HG03060 (cell line): ENCODE measurements around the gene HK2.

Source experiments
- ATAC-seq: cut with Tn5 transposase; IDR thresholded peaks from one replicate; pipeline ENCODE4 v1.9.1; 2021; ENCODE audit warnings: low read depth, moderate number of reproducible peaks; ENCODE audit not compliant: unreplicated experiment

Gene HK2

DNA sequence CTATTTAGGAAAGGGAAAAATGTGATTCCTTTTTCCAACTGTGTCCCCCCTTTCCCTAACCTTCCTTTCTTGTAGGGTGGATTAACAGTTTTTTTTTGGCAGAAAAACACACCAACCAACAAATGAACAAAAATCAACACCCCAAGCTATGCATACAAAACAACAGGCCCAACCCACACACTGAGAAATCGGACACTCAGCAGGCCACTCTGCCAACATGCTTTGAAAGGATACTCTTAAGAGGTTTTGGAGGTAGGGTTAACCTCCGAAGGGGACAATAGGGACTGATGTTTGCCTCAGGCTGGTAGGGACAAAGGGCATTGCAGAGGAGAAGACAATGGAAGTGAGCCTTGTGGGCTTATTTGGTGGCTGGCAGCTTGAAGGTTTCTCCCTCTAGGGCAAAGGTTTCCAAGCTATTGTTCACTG is 91.4 kb downstream of the HK2 start:
- ATAC-seq = no peak

GRCh38 chr2:74927621-74928020 is 93.7 kb downstream of the HK2 start:
- no peak for ATAC-seq

DNA sequence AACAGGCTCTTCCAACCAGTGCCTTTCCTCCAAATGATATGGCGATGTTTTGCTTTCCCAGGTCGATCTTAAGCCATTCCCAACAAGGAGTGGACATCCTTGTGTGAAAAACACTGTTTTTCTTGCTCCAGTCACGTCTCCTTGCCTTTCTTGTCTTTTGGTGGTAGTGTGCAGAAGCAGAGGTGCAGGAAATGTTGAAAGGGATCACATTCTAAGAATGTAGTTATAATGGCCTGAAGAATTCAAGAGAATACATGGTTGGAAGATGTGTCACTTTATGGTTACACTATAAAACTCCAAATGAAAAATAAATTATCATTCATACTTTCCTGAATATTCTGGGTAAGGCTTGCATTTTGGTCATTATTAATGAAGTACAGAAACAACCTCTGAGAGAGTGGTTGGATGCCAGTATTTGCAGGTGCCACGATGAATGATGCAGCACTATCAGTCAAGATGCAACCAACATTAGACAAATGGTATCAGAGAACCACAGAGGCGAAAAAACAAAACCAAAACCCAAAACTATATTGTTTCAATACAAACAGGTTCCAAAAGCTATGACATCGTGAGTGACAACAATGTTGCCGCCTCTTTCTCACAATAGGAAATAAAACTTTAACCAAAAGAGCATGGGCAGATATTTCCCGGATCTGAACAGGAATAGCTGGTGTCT is 97.0 kb downstream of the HK2 start:
- ATAC-seq = no peak

DNA sequence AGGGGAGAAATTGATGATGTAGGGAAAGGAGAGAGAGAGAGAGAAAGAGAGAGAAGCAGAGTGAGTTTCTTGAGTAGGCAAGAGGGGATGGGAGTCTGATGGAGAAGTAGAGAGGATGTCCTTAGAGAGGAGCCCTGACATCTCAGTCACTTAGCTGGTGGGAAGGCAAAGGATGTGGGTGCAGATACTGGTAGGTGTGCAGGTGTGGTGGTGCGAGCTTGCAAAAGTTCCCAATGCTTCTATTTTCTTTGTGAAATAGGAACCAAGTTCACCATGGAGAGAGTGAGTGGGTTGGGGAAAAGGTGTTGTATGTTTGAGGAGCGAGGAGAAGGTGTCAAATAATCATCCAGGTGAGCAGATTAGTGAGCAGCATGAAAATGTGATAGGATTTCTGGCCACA is 98.0 kb downstream of the HK2 start:
- no peak for ATAC-seq

DNA sequence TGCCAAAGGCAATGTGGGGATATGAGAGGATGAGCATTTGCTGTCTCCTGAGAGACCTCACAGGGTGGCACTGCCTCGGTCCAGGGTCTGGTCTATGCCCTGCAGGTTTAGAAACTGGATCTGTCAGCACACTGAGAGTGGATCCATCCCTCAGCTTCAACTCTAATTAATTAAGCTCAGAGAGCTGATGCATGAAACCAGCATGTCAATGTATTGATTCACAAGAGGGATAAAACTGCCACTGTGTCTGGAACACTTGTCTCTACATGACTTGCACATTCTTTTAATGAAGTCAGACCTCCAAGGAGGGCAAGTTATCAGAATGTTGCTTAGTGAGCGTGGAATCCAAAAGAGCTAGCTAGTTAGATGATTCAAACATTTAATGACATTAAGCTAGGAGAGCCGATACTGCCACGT is 102.1 kb downstream of the HK2 start:
- ATAC-seq = no peak

DNA sequence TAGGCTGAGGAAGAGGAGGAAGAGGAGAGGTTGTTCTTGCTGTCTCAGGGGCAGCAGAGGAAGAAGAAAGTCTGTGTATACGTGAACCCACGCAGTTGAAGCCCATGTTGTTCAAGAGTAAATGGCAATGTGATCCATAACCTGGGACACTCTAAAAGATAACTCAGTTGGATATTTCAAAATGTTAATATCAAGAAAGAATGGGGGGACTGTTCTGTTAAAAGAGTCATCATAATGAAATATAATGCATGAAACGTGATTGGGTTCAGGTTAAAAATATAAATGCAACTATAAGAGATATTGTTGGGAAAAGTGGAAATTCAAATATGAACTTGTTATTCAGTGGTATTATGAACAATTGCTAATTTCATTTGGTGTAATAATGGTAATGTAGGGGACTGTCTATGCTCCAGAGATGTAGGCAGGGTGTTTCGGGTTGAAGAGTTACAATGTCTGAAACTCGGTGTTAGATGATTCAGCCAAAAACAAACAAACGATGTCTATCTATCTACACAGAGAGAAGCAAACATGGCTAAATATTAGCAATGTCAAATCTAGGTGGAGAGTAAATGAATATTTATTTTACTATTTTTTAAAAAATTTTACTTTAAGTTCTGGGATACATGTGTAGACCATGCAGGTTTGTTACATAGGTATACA is 103.4 kb downstream of the HK2 start:
- no peak for ATAC-seq

GRCh38 chr2:74938264-74938663 is 104.3 kb downstream of the HK2 start:
- no peak for ATAC-seq

DNA sequence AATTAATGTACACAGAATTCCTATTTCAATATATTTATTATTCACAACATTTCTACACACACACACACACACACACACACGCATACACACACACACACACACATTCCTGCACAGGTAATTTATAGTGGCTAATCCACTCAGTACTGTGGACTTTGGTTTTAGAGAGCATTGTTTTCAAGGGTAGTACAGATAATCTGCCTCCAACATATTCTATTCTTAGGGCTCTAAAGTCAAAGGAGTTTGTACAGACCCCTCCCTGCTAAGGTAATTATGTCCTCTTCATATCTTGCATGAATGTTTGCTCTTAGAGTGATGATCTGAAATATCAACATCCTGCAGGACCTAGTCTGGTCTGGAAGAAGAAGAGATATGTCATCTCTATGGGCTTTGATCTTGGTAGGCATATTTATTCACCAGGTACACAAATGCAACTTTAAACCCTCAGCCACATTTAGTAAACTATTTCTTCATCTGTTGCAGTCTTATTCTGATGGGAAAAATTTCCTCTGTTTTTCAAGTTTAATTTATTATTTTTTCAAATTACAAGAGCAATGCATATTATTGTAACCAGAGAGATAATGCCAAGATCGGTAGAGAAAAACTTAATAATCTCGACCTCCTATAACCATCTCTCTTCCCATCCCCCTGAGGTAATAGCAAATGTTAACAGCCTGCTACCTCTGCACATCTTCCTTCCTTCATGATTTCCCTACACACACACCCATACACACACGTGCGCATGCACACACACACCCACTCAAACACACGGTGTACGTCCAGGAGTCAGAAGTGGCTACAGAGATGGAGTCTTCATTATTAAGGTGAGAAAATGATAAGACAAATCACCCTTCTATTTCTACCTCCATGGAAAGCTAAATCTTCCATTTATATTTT is 106.2 kb downstream of the HK2 start:
- no peak for ATAC-seq

DNA sequence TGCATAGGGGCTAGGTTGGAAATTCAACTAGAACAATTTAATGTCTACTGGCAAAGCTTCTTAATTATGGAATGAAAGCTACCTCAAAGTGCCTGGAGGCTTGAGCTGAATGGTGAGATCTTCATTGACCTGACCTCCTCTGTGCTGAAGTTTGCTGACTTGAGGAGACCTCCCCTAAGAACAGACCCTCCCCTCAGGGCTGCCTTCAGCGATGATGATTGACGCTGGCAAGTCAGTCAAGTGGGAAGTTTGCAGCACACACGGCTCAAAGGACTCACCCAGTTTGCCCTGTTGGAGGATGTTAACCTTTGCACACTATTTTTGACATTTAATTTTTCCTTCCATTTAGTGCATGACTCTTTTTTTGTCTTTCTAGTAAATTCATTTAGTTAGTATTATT is 107.4 kb downstream of the HK2 start:
- ATAC-seq = no peak

DNA sequence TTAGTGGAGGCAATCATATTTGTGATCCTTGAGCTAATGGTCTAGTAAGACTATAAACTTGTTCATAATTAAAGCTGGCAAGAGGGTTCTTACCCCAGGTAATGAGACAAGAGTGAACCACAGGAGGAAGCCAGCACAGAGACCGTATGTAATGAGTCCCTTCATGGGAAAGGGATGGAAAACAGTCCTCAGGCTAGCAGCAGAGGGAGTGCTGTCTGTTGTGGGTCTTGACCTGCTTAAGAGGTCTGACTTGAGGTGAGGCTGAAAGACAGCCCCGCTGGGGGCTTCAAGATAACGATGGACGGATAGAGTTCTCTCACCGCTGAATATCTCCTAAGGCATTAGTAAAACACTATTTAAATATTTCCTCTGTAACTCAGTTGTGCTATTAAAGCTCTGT is 108.3 kb downstream of the HK2 start:
- no peak for ATAC-seq
